Epithelial cell of prostate (primary cell): ENCODE results near the gene PICALM.
"Not testable (repeated sequence)": the region's sequence is repeated elsewhere in the genome, so short reads cannot be mapped to it uniquely, and the experiment has no call there.

Source experiments
- DNase-seq: peaks from one replicate; pipeline ENCODE4 v3.0.0-alpha.2; 2011; ENCODE audit warnings: low read depth, low spot score
- H3K27ac ChIP-seq: fragments of 450-650 bp; 2 replicates; pipeline ENCODE4 v1.5.1; 2017; ENCODE audit warnings: mild to moderate bottlenecking

The PICALM gene

DNA sequence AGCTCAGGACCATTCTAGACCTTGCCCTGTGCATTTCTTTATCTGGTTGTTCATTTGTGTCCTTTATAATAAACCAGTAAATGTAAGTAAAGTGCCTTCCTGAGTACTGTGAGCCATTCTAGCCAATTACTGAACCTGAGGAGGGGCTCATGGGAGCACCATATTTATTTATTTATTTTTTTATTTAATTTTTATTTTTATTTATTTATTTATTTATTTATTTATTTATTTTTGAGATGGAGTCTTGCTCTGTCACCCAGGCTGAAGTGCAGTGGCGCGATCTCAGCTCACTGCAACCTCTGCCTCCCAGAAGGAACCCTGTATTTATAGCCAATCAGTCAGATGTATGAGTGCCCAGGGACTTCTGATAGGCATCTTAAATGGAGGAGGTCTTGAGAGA is 18.8 kb upstream of the PICALM start:
- DNase-seq, H3K27ac ChIP-seq: not testable (repeated sequence)

- DNase-seq = no peak
Observed at GRCh38 chr11:86087256-86087655, 18.4 kb upstream of the PICALM start.

GRCh38 chr11:86081455-86081854 is 12.6 kb upstream of the PICALM start:
- DNase-seq = no peak
- no peak overlapping the region for H3K27ac ChIP-seq

More at GRCh38 chr11:86087256-86087655, 18.4 kb upstream of the PICALM start:
- H3K27ac ChIP-seq = no peak overlapping the region

GRCh38 chr11:86079421-86079820 is 10.5 kb upstream of the PICALM start:
- no peak for DNase-seq
- no peak overlapping the region for H3K27ac ChIP-seq

DNA sequence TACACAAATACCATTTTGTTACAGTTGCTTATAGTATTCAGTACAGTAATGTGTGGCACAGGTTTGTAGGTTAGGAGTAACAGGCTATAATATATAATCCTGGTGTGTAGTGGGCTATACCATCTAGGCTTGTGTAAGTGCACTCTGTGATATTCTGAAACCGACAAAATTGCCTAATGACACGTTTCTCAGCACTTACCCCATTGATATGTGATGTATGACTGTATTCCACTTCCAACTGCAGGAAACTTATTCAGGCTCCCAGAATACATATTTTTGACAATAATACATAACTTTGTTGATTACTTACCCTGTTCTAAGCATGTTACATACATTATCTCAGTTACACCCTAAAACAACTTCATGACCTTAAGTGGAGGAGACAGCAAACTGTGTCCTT is 5.1 kb upstream of the PICALM start:
- no peak for DNase-seq
- H3K27ac ChIP-seq = no peak overlapping the region

DNA sequence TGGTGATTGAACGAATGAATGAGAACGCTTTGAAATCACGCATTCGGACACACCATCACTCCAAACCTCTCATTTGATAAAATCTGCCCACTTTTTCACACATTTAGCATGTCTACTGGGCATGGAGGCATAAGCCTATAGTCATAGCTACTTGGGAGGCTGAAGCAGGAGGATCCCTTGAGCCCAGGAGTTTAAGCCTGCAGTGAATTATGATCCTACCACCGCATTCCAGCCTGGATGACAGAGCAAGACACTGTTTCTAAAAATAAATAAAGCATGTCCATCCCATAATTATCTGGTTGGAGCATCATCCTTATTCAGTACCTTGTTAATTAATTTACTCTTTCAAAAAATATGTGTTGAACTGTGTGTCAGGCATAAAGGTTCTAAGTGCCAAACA is 3.3 kb upstream of the PICALM start:
- DNase-seq = no peak

DNA sequence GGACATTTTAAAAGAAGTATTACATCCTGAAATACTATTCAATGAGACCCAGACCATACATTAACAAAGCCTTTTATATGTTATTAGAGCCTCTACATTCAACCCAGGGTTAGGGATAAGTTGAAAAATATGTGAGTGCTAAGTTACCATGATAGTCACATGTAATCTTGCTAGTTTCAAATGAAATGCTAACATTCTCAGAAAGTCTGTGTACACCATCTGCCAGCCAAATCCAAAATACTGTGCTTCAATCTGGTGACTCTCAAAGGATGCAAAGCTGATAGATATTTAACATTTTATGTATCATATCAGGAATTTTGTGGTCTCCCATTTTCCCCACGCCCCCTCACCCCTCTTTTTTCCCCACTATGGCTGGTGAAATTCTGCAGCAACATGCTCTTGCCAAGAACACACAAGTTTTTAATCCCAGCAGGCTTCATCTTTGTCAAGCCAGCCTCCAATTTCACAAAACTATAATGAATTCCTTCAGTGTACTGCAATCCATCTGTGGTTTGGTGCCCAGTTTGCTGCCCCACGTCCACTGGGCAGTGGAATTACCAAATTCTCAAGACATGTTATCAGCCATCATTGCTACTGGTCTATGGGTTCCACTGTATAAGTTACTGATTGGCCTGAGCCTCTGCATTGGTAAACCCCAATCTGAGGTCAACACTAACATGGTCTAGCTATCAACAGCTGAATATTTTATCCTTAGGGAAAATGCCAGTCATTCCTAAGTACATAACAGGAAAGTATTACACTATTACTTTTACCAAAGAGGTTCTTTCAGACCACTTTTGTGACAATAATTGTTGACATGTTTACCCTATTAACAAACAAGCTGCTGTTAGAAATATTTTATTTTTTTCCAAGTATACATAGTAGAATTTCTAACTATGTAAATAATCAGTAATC is 1.5 kb upstream of the PICALM start:
- peak overlapping the region; percentile 98 for H3K27ac ChIP-seq
- no peak for DNase-seq

More for the DNA sequence above, 3.3 kb upstream of the PICALM start:
- no peak overlapping the region for H3K27ac ChIP-seq

DNA sequence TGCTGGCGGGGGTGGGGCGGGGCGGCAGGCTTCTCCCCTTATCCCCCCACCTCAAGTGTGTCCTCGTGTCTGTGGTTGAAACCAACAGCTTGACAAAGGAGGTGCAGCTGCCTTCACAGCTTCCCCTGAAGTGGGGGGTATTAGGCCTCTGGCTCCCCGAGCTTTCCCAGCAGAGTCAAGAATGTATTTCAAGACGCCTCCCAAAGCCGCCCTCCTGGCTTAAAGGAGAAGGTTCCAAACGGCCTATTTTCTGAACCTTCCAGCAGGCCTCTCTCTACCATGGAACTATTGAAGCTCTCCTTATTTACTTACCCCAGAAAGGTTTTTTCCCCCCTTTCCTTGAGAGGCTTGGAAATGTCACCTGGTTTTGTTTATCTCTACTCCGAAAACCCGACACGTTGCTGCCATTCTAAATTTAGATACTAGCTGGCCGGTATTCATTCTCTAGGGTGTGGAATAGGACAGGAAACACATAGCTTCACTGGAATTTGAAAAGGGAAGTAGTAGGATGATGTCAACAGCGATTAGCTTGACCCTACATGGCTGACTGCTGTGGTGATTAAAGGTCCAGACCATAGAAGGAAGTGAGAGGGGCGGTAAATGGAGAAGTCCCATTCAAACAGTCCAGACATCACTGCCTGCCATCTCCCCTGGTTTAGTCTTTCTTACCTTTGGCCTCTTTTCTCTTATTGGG is 671 bp upstream of the PICALM start:
- peak; percentile 81 for DNase-seq
- peak overlapping the region; percentile 98 for H3K27ac ChIP-seq

DNA sequence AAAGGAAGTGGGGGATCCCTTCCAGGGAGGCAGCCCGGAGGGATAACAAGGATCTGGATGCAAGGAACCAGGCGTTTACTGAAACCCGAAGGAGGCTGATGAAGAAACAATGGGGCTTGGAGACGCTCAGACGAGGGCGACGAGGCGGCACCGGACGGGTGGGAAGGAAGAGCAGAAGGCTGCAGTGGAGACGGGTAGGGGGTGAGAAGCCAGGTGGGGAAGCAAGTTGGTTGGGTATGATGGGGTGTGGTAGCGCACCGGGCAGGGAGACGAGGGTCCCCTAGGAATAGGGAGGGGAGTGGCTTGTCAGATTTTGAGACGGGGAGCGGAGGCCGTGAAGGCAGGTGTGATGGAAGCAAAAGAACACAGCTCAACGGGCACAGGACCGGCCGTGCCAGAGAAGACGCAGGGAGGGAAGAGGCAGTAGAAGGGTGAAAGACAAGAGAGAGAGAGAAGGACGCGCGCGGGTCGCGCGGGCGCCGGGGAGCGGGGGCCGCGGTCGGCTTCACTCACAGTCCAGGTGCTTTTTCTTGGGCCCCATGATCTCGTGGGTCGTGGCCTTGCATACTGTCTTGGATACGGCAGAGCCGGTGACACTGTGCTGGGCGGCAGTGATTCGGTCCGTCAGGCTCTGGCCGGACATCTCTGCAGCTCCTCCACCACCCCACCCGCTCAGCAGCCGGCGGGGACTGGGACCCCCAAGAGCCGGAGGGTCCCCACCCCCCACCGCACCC is 579 bp downstream of the PICALM start:
- no peak for DNase-seq

GRCh38 chr11:86067851-86068137 is 1.1 kb downstream of the PICALM start:
- DNase-seq = no peak
- H3K27ac ChIP-seq = peak overlapping the region; percentile 98

More for the DNA sequence above, 579 bp downstream of the PICALM start:
- peak overlapping the region; percentile 98 for H3K27ac ChIP-seq

GRCh38 chr11:86067009-86067850 is 1.7 kb downstream of the PICALM start:
- DNase-seq = no peak

DNA sequence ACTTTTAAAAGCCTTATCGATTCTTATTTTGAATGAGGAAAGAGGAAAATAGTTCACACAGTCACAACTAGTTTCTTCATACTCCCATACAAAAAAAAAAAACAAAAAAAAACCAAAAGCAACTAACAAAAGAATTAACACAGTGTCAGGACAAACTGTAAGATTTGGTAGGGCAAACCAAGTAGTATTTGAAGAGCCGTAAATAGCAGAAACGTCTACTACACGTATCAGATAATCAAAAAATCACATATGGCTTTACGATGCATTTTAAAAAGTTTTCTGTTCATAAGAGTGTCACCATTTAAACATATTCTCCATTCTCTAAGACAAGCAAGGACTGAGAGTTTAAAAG is 2.3 kb downstream of the PICALM start:
- peak overlapping the region; percentile 98 for H3K27ac ChIP-seq
- DNase-seq = no peak

More at GRCh38 chr11:86067009-86067850, 1.7 kb downstream of the PICALM start:
- peak overlapping the region; percentile 98 for H3K27ac ChIP-seq

DNA sequence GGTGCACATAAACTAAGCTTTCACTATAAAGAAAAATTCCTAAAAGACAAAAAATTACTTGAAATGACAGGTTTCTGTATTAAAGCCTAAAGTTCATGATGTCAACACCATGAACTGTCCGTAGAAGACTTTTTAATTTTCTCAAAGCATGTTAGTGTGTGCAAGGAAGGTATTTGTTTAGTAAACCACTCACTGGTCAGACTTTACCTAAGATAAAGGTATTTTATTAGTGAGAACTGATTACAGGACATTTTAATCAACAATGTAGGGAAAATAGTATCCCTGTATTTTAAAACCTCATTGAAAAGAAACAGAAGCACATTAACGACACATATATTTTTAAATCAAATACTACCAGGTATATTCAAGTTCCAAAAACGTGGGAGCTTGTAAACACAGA is 2.9 kb downstream of the PICALM start:
- H3K27ac ChIP-seq = peak overlapping the region; percentile 98
- no peak for DNase-seq

DNA sequence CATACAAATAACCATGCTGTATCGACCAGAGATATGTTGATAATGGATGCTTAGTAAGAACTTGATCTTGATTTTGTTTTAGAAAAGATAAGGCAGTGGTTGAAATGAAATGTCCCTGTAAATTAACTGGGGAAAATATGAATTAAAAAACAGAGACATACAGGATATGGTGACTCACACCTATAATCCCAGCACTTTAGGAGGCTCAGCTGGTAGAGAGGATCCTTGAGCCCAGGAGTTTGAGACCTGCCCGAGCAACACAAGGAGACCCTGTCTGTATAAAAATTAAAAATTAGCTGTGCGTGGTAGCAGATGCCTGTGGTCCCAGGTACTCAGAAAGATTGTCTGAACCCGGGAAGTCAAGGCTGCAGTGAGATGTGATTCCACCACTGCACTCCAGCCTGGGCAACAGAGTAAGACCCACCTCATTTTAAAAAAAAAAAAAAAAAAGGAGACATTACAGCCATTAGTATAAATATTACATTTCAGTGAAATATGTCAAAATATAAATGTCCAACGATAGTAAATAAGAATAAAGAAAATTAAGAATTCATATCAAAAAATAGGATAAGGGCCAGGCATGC is 4.6 kb downstream of the PICALM start:
- no peak for DNase-seq
- H3K27ac ChIP-seq = peak overlapping the region; percentile 55

- peak overlapping the region; percentile 55 for H3K27ac ChIP-seq
- no peak for DNase-seq
Observed at GRCh38 chr11:86063536-86063935, 5.3 kb downstream of the PICALM start.

DNA sequence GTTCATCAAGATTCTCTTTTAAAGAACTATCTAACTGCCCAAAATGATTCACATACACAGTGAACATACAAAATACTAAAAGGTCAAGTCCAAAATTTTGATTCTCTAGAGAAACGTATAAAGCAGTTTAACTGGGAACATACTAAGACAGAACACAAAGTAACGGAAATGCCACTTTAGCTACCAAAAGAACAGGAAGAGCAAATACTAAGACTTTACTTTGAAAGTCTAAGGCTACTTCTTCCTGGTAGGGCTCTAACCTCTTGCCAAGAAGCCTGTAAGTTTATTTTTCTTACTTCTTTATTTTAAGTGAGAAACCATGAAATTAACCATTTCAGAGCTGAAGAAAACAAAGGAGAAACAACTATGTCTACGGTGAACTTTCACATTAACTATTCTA is 6.2 kb downstream of the PICALM start:
- H3K27ac ChIP-seq = no peak overlapping the region
- no peak for DNase-seq

DNA sequence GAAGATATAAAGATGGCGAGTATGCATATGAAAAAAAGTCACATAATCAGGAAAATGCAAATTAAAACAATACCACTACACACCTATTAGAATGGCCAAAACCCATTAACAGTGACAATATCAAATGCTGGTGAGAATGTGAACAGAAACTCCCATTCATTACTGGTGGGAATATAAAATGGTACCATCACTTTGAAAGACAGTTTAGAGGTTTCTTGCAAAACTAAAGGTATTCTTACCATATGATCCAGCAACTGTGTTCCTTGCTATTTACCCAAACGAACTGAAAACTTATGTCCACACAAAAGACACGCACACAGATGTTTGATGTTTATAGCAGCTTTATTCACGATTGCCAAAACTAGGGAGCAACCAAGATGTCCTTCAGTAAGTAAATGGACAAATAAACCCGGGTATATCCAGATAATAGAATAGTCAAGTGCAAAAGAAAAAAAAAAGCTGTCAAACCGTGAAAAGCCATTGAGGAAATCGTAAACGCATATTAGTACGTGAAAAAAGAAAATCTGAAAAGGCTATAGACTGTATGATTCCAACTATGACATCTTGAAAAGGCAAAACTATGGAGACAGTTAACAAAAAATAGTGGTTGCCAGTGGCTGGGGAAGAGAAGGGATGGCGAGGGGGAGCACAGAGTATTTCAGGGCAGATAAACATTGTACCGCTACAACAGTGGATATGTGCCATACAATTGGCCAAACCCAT is 7.2 kb downstream of the PICALM start:
- H3K27ac ChIP-seq = no peak overlapping the region
- DNase-seq = no peak

GRCh38 chr11:86060544-86060943 is 8.3 kb downstream of the PICALM start:
- no peak overlapping the region for H3K27ac ChIP-seq
- DNase-seq = no peak

DNA sequence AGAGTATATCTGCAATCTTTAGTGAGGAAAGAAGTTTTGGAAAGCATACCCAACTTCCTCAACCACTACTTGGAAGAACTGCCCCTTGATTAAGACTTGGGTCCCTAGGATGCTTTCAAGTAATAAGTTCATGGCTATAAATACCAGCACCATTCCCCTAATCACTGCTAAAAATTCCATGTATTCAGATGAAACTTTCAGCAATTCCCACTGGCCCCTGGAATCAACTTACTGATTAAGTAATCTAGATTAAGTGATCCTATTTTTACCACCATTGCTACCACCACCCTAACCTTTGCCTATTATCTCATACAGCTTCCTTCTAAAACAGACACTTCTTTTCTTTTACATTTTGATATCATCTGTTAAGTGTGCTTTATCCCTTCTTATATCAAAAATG is 10.5 kb downstream of the PICALM start:
- DNase-seq = no peak
- H3K27ac ChIP-seq = no peak overlapping the region
